ENCODE data around the gene CLTB. TPM values are rescaled to one million over a fixed set of nuclear protein-coding genes. Genes with fewer than 3 reads are reported as not detected.

The CLTB gene
- total and polyA plus RNA-seq, 2 of the 4 experiments (the other 2 are of a cell fraction) = 87.6 to 99.9 TPM

DNA sequence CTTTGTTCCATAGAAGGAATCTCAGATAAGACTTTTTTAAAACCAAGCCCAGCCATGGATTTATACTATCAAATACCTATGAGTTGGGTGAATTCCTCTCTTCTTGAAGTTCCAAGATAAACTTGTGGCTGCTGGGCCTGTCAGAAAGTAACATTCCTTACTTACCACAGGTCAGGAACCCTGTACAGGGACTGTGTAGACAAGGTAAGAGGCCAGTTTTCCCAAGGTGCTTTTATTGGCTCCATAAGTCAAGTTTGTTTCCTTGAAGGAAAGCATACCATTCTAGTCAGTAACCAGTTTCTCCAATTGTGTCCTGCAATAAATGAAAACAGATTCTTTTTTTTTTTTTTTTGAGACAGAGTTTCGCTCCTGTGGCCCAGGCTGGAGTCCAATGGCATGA is 8.8 kb upstream of the CLTB start:
- ATAC-seq (ENCODE audit: low read depth) (no peak), DNase-seq (peak; percentile 60)
- no peak overlapping the region for H4K91ac ChIP-seq (ENCODE audit: insufficient read depth, low read depth, low read length)
- no peak overlapping the region for H3K9ac ChIP-seq (ENCODE audit: low read depth, low read length)
- H3K4me2 ChIP-seq (ENCODE audit: low read depth, low read length) = no peak overlapping the region
- no peaks in the 10 kb centered on the region for H3K79me1 ChIP-seq (ENCODE audit: low read depth in 1 of 2, low read length in 2 of 2)
- WGBS, 2 experiments (ENCODE audit: extremely low coverage in 2 of 2, insufficient read length in 1 of 2) = no CpG with 5 or more reads among the region's 1 CpG
- ChIA-PET POLR2A (ENCODE audit: unreplicated experiment) (no interaction called here), CTCF (no interaction called here)
- H2AK9ac ChIP-seq (replicated peaks; ENCODE audit: low read depth, low read length, poor library complexity) = no peak overlapping the region
- intact Hi-C loops (cut with micrococcal nuclease) (no loop called here), in situ Hi-C loops (cut with MboI; ENCODE audit: low sequenced_read_pairs) (no loop called here), dilution Hi-C loops (cut with HindIII; ENCODE audit: low sequenced_read_pairs, unreplicated experiment) (no loop called here)
- H2BK20ac ChIP-seq (ENCODE audit: low read depth, low read length) = no peak overlapping the region
- no peak overlapping the region for H3K27ac ChIP-seq (ENCODE audit: insufficient read depth, low read length)
- peaks cover 2% of the 10 kb centered on the region; the same call in 1 of the 2 replicates for H3K9me3 ChIP-seq (ENCODE audit: control insufficient read depth, insufficient read depth, low read length)
- no peak overlapping the region for H2AFZ ChIP-seq (replicated peaks; ENCODE audit: low read length, poor library complexity)
- TF ChIP-seq SMC3 (IDR thresholded peaks at IDR 0.05; ENCODE audit: low read depth, low read length) (no peak), RCOR1 (IDR thresholded peaks at IDR 0.05; ENCODE audit: insufficient replicate concordance, low read length) (no peak), MAFK (IDR thresholded peaks at IDR 0.05; ENCODE audit: low read depth, low read length) (no peak), MAZ (IDR thresholded peaks at IDR 0.05; ENCODE audit: borderline replicate concordance, low read depth, low read length) (no peak), POLR2A (IDR thresholded peaks at IDR 0.05; ENCODE audit: low read depth, low read length) (no peak), RFX5 (IDR thresholded peaks at IDR 0.05; ENCODE audit: low read depth, low read length) (no peak), FOS (IDR thresholded peaks at IDR 0.05; ENCODE audit: low read depth, low read length) (no peak), CEBPB (IDR thresholded peaks at IDR 0.05; ENCODE audit: low read depth, low read length) (no peak)
- TF ChIP-seq, protein P1, sequence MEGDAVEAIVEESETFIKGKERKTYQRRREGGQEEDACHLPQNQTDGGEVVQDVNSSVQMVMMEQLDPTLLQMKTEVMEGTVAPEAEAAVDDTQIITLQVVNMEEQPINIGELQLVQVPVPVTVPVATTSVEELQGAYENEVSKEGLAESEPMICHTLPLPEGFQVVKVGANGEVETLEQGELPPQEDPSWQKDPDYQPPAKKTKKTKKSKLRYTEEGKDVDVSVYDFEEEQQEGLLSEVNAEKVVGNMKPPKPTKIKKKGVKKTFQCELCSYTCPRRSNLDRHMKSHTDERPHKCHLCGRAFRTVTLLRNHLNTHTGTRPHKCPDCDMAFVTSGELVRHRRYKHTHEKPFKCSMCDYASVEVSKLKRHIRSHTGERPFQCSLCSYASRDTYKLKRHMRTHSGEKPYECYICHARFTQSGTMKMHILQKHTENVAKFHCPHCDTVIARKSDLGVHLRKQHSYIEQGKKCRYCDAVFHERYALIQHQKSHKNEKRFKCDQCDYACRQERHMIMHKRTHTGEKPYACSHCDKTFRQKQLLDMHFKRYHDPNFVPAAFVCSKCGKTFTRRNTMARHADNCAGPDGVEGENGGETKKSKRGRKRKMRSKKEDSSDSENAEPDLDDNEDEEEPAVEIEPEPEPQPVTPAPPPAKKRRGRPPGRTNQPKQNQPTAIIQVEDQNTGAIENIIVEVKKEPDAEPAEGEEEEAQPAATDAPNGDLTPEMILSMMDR (conservative IDR thresholded peaks at IDR 0.05; ENCODE audit: low read depth, low read length) = no peak
- no peak overlapping the region for H4K5ac ChIP-seq (ENCODE audit: low read depth, low read length)
- BruUV-seq (replicated peaks) = no TSS peak
- no peak overlapping the region for H3K23ac ChIP-seq (ENCODE audit: low read depth, low read length)
- H2BK5ac ChIP-seq (ENCODE audit: low read depth, low read length, poor library complexity, severe bottlenecking) = no peak overlapping the region
- peaks cover 3% of the 10 kb centered on the region; the same call in 1 of the 2 replicates for H3K27me3 ChIP-seq (ENCODE audit: control insufficient read depth, insufficient read depth, low read length)
- no peak overlapping the region for H3K4ac ChIP-seq (ENCODE audit: low read depth, low read length)
- H4K8ac ChIP-seq (ENCODE audit: low read depth in 2 of 2, low read length in 2 of 2) = no peak overlapping the region
- H2AK5ac ChIP-seq (ENCODE audit: low read depth, low read length) = no peak overlapping the region
- H3K14ac ChIP-seq (replicated peaks; ENCODE audit: low read depth, low read length) = no peak overlapping the region
- H3K9me1 ChIP-seq (ENCODE audit: insufficient read depth, low read length) = no peaks in the 10 kb centered on the region
- H3K18ac ChIP-seq (ENCODE audit: low read depth, low read length) = no peak overlapping the region
- H2BK15ac ChIP-seq (ENCODE audit: low read depth, low read length) = no peak overlapping the region
- no peaks in the 10 kb centered on the region for H4K20me1 ChIP-seq (ENCODE audit: insufficient read depth, low read length)
- no peaks in the 10 kb centered on the region for H3K36me3 ChIP-seq (ENCODE audit: control insufficient read depth, insufficient read depth, low read length)
- H3K4me3 ChIP-seq (ENCODE audit: insufficient read depth, low read depth, low read length) = no peak overlapping the region
- H3K4me1 ChIP-seq (ENCODE audit: control insufficient read depth, insufficient read depth, low read length) = no peaks in the 10 kb centered on the region
- no peak overlapping the region for H2BK120ac ChIP-seq (ENCODE audit: low read depth, low read length)
- H3K56ac ChIP-seq (ENCODE audit: extremely low read depth, insufficient read depth, low read length) = no peak overlapping the region

All from IMR-90 (cell line).